HG02938 (cell line): ENCODE results near the gene PLEKHA1.

Experiments
- ATAC-seq: cut with Tn5 transposase; IDR thresholded peaks from one replicate; pipeline ENCODE4 v1.9.1; 2021; ENCODE audit warnings: mild to moderate bottlenecking, moderate library complexity; ENCODE audit not compliant: unreplicated experiment

PLEKHA1 gene

DNA sequence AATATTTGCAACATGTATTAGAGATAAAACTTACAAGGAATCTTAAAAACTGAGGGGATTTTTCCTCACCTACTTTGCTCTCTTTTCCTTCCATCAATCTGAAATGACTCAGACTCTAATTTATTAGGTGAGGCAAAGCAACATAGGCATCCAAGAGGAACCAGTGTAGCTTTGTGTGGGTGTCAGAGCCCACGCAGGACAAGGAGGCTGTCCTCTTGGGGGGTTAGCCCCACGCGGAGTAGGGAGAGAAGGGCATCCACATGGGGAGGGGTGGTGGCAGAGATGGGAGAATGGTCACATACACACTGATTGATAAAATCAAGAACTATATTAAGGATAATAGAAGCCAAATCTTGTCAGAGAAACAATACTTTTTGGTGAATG is 46.1 kb downstream of the PLEKHA1 start:
- no peak for ATAC-seq

DNA sequence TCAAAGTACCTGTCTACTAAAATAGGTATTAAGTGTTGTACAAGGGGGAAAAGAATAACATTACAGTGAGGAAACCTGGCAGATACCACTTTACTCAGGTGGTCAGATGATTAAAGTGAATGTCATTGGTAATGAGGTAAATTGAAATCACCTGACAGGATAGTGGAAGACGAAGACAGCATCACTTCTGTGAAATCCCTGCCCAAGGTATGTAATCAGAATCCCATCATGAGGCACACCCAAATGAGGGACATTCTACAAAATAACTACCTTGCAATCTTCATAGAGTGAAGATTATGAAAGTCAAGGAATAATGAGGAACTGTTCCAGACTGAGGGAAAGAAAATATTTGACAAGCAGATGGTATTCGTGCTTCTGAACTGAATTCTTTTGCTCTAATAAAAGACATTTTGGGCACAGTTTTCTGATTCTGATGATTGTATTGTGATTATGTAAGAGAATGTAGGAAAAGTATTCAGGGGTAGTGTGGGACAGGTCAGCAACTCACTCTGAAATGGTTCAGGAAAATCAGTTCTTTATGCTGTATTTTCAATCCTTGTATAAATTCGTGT is 46.6 kb downstream of the PLEKHA1 start:
- ATAC-seq, result no peak

DNA sequence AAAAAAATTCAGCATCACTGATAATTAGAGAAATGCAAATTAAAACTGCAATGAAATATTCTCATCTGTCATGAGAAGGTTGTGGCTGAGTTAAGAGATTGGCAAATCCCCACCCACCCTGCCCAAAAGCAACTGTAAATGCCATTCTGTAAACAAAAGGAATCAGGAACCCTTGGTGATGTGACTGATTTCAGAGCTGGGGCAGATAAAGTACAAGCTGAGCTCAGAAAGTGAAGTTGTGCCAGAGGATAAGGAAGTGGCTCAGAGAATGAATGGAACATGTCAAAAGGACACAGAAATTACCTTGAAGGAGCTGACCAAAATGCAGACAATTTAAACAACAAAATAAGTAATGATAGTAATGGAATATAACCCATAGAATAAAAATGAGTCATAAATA is 47.2 kb downstream of the PLEKHA1 start:
- no peak for ATAC-seq

DNA sequence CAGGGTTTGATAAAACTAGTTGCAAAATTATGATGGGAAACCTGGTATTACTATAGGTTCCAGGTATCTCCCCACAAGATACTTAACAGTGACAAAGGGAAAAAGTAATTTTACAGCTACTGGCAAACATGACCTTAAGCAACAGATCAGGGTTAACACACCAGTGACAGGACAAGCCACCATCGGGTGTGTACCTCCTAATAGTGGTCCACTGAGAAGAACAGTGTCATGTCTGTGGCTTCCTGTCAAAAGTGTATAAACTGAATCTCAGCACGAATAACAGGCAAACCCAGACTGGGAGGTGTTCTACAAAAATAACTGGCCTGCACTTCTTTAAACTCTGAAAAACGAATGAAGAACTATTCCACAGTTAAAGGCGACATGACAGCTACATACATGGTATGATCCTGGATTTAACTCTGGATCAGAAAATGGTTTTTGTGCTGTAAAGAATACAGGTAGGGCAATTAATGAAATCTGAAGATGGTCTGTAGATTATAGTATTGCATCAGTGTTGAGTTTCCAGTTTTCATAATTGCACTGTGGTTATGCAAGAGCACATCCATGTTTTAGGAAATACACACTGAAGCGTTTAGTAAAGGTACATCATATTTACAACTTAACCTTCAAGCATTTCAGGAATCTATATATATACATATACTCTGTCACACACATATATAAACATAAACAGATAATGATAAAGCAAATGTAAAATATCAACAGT is 47.9 kb downstream of the PLEKHA1 start:
- ATAC-seq, result no peak

DNA sequence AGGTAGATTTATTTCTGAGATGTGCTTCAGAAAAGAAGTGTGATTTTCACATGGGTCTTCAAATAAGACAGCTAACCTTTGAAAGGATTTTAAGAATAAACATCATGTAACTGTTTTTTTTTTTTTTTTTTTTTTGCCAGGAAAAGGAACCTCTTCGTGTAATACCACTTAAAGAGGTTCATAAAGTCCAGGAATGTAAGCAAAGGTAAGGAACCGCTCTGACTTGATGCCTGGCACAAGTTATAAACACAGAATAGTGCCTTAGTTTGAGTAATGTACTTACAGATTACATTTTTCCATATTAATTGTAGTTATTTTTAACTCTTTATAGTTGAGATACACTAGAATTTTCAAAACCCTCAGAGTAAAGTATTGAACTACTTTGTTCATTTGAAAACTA is 49.6 kb downstream of the PLEKHA1 start:
- ATAC-seq, result no peak

DNA sequence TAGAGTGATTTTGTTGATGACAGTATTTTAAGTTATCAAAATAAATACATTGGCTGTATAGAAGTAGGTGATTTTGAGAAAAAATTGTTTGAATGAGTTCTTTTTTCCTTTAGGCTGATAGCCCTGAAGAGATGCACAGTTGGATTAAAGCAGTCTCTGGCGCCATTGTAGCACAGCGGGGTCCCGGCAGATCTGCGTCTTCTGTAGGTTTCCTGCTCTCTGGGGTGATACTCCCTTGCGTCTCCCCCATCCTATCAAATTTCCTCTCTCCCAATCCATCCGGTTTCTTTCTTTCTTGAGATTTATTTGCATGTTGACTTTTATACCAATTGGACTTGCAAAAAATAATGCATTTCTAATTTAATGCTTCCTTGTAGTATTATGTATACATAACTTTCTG is 52.3 kb downstream of the PLEKHA1 start:
- ATAC-seq, result no peak

DNA sequence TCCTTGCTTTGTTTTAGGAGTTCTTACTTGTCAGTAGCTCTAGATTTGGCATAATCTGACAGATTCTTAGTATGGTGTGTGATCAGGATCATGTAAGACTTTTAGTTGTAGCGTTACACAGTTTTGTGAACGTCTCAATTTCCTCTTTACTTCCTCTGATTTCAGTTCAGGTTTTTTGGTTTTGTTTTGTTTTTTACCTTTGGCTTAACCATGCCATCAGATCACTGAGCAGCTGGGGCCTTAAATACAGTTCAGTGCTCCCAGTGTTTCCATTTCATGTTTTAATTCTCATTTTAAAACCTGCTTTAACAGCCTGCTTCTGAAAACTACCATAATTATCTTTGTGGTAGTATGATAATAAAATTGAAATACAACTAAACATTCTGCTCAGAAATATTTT is 52.8 kb downstream of the PLEKHA1 start:
- ATAC-seq, result no peak

DNA sequence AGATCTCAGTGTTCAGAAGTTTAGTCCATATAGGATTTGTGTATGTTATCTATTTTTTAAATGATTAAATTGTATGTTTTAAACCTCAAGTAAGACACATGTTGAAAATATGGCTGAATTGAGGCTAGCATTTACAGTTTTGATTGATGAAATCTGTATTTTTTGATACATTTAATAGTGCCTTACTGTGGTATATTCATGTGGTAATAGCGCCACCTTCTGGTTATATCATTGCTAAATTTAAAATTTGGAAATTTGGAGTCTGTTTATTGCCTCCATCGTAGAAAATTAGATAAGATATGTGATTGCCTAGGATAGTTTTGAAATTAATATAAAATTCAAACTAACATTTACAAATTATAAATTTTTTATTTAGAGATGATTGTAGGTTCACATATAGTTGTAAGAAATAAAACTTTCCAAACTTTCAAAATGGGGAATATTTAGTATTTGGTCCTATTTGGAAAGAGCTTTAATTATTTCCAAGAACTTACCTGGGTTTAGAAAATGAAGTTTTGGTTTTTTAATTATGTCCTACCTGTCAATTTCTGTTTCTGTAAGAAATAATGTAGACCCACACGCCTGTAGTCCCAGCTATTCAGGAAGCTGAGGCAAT is 60.8 kb downstream of the PLEKHA1 start:
- ATAC-seq, result no peak

DNA sequence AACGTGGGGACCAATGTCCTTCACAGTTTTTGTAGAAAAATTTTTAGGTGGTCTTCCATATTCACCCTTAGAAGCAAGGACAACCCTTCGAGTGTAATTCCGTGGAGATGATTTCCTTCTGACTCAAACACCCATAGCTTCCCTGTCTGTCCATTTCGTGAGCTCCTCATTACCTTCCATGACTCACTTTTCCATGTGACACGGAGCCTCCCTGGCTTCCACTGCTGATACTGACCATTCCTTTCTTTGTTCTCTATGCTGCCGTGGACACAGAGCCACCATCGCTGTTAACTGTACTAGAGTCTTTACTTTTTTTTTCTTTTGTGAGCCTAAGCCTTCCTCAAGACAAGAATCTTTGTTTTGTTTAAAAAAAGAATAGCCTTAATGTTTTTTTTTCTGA is 67.5 kb downstream of the PLEKHA1 start:
- no peak for ATAC-seq

DNA sequence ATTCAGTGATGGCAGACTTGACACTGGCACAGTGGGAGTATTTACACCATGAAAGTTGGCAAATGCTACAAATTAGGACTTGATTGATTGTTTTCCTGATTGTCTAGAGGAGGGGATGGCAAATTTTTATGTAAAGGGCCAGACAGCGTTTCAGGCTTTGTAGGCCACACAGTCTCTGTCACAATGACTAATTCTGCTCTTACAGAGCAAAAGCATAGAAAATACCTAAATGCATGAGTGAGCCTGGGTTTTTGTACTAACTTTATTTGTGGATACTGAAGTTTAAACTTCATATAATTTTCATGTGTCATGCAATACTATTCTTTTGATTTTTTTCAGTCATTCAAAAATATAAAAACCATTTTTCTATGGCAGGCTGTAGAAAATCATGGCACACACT is 71.0 kb downstream of the PLEKHA1 start:
- no peak for ATAC-seq

DNA sequence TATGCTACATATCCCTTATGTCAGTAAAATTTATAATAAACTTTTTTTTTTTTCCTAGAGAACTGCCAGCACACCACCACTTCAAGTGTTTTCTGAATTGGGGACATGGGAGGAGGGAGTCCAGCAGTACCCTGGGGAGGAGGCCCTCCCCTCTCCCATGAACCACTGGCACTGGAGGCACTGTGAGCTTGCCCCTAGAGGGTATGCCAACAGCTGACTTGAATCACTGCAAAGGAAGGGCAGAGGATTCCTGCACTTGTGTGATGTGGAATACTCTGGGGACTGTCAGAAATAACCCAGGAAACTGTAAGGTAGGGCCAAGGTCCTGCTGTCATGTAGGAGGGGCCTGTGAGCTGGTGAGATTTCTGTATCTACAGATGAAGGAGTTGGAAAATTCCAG is 71.4 kb downstream of the PLEKHA1 start:
- ATAC-seq, result no peak

DNA sequence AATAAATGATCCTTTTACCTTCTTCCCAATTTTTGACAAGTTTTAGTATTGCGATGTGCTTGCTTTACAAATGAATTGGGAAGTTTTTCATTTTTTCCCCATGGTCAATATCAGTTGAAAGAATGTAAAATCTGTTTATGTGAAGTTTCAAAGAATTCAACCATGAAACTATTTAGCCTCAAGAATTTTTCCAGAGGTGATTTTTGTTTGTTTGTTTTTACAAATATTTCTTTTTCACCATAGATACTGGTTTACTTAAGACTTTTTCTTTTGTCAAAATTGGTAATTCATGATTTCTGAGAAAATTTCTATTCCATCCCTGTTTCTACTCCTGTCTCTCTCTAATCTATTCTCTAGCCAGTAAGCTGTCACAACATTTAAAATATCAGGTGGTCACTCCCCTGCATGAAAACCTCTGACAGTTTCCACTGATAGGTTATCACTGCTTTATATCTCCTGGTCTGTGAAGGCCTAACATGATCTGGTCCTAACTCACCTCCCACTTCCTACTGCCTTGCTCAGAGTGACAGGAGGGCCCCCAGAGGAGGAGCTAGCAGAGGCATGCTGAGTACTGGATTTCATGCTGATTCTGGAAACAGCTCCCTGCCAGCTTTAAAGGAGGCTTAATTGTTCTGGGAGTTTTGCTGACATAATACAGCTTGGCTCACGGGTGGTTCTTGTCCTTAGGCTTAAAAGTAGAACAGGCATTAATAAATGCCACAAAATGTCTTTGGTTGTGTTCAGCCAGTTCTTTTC is 72.3 kb downstream of the PLEKHA1 start:
- ATAC-seq, result no peak

DNA sequence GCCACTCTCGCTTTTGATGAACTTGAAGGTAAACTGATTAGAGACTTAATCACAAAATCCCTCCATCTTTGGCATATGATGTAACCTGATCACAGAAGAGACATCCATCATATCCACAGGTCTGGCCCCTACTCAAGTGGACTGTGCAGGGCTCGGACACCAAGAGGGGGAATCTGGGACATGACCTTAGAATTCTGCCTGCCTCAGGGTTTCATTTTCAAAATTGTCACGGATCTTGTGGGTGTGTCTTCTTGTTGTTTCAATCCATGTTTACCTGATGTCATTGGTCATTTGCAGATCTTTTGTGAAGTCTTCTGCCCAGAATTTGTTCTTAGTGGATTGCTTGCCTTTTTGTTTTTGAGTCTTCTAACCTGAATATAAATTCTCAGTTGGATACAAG is 74.1 kb downstream of the PLEKHA1 start:
- no peak for ATAC-seq

DNA sequence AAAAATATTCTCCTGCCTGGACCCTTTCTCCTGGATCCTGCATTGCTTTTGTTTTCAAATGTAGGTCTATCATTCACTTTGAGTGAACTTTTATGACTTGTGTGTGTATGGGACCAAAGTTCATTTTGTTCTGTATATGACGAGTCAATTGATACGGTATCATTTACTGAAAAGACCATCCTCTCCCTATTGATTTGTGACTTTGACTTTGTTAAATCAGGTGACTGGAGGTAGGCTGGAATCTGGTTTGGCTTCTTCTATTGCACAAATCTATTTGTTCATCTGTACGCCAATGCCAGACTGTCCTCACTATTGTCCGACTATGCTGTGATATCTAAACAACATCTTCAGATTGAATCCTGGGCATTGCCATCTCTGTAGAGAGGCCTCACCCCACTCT is 74.6 kb downstream of the PLEKHA1 start:
- no peak for ATAC-seq

DNA sequence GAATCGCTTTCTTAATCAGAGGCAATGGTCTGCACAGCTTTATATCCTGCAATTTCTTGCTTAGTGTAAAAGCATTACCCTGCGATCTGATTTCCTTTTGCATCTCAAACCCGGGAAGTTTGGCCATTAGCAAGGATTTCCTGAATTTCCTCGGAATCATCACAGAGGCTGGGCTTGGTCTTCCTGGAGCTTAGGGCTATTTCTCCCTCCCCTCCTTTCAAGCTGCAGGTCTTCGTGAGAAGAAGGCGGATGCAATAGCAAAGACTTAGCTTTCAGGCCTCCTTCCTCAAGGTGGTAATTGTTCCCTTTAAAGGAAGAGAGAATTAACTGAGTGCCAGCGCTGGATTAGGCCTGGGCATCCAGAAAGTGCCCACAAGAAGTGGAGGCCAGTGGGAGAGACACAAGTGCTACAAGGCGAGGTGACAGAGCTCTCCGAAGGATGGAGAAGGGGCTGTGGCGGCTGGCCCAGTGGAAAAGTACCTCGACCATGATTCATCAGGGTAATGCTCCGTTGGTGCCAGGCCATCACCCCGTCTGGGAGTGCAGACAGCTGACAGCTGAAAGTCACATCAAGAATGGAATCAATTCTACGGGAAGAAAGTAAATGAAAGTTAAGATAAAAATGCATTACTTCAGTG is 76.0 kb downstream of the PLEKHA1 start:
- no peak for ATAC-seq

DNA sequence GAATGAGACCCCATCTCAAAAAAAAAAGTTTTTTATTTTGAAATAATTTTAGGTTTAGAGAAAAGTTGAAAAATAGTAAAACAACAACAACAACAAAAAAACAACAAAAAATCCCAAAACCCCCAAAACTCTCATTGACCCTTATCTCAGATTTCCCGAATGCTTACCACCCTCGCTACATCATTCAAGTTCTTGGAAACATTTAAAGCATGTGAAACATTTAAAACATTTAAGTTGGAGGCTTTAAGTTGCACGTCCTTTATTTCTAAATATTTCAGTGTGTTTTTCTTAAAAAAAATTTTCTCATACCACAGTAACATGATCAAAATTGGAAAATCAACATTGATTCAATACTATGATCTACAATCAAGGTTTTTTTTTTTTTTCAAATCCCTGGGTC is 79.6 kb downstream of the PLEKHA1 start:
- no peak for ATAC-seq

DNA sequence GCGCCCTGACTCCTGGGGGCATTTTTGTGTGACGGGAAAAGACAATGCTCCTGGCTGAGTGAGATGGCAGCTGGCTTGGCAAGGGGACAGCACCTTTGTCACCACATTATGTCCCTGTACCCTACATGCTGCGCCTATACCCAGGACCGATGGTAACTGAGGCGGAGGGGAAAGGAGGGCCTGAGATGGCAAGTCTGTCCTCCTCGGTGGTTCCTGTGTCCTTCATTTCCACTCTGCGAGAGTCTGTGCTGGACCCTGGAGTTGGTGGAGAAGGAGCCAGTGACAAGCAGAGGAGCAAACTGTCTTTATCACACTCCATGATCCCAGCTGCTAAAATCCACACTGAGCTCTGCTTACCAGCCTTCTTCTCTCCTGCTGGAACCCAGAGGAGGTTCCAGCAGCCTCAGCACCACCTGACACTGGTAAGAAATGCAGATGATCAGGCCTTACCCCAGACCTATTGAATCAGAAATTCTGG is 80.1 kb downstream of the PLEKHA1 start, which contains the start of gene ARMS2:
Gene ARMS2, plus strand, starts transcription at position 51 of the 478 bp plus-strand sequence. Its CDS starts 75 bp downstream, at position 126.
- ATAC-seq, result no peak

DNA sequence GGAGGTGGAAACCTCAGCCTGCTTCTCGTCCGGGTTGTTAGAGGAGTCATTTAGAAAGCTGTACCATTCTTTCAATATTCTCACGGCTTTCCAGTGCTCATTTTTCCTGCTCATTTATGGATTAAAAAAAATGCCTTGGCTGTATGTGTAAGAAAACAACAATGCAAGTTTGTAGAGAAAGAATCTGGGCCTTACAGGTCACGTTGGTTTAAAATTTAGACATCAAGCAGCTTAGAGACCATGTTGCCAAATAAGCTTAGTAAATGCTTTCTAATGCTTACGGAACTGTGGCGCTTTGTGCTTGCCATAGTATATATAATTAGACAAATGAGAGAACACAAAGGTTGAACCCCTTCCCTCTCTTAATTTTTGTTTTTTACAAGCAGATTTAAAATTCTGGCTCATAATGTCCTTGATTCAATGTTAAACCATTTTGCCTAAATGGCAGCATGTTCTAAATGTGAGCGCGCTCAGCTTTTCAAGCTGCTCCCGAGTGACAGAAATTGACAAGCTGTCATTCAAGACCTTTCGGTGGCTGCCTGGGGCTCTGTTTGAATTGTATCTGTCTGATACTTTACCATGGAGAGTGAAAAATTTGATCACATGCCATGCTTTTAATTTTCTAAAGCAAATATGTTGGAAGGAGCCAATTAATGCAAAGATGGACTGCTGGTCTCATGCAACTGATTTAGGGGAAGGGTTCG is 81.0 kb downstream of the PLEKHA1 start:
- ATAC-seq, result no peak

DNA sequence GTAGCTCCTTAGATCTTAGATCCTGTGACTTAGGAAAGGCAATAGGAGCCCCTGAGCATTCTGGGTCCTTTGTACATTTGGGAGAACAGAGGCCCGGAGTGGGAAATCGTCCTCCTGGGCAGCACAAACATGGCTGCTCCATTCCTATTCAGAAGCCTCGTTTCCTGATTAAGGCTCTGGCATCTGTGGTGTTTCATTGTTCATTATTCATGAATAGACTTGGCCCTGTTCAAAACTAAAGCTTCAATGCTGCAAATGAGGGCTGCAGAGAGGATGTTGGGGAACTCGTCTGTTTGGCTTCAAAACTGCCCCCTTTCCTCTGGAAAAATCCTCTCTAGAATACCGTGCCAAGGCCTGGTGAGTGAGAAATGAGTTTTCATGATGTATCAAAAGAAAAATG is 83.4 kb downstream of the PLEKHA1 start:
- no peak for ATAC-seq

DNA sequence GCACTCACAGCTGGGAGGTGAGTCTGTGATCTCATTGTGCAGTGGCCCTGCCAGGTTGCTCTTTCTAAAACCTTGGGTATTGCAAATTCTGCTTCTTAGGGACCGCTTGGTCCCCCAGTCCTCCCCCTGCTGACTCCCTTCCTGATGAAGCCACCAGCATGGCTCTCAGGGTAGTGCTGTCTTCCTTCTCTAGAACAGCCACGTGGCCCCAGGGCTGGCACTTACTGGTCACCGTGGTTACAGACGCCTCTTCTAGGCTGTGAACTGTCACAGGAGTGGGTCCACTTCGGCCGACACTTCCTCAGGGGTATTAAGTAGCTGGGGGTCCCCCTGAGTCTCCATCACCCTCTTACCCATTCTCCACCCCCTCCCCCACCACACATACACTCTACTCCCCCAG is 84.2 kb downstream of the PLEKHA1 start:
- no peak for ATAC-seq
